ENCODE data around the gene KRTAP10-7. TPM values are rescaled to one million over a fixed set of nuclear protein-coding genes. Genes with fewer than 3 reads are reported as not detected.
"Not testable (repeated sequence)": the region's sequence is repeated elsewhere in the genome, so short reads cannot be mapped to it uniquely, and the experiment has no call there.

Gene KRTAP10-7
- total and polyA plus RNA-seq, 7 experiments from 2014 or later = not detected

GRCh38 chr21:44571844-44572782 is 28.3 kb upstream of the KRTAP10-7 start:
- Mint-ChIP-seq H3K4me1 (peaks cover 0 to 15% (median 5%) of the 10 kb centered on the region in 7 donors), H3K27me3 (peaks cover 0 to 7% (median 4%) of the 10 kb centered on the region in 5 donors), H3K36me3 (peaks cover 0 to 4% (median 3%) of the 10 kb centered on the region in 5 donors), H3K27ac (peak overlapping the region in 2 of 9 donors; percentile 27 to 64), H3K9me3 (peaks cover 0 to 27% (median 10%) of the 10 kb centered on the region in 11 donors), H3K4me3 (peak overlapping the region in 1 of 10 donors; percentile 38)
- Histone ChIP-seq H3K4me1 (ENCODE audit: control insufficient read depth in 2 of 2, insufficient read depth in 2 of 2, low read length in 2 of 2) (no peaks in the 10 kb centered on the region), H3K27ac (ENCODE audit: low read depth, low read length) (no peak overlapping the region), H3K4me3 (ENCODE audit: low read length) (no peak overlapping the region), H3K36me3 (ENCODE audit: control insufficient read depth in 2 of 3, insufficient read depth in 3 of 3, low read length in 3 of 3) (no peaks in the 10 kb centered on the region), H3K27me3 (ENCODE audit: control insufficient read depth in 2 of 2, insufficient read depth in 2 of 2, low read length in 2 of 2) (no peaks in the 10 kb centered on the region), H3K9me3 (ENCODE audit: control insufficient read depth in 2 of 3, low read length in 3 of 3) (peaks cover 0 to 4% (median 0%) of the 10 kb centered on the region in 3 experiments)
- no peak for ATAC-seq
- POLR2A ChIA-PET = interaction anchor here (0.6 kb wide), 1 partner anchor 726 kb away, joined by 3 read pairs; no protein-coding TSS in a partner anchor
- CTCF ChIA-PET = interaction anchor here (0.6 kb wide), 1 partner anchor 55 kb away, joined by 4 read pairs; no protein-coding TSS in a partner anchor
- intact Hi-C loops (cut with micrococcal nuclease) = no loop called here
- DNase-seq = no peak

GRCh38 chr21:44572959-44573583 is 27.3 kb upstream of the KRTAP10-7 start:
- intact Hi-C loops (cut with micrococcal nuclease) = loop anchor here in 1 of 2 donors (1.0 kb wide), 1 partner anchor 19 kb away; the partner anchor contains the start of gene KRTAP10-6
- H3K4me3 Mint-ChIP-seq = no peak overlapping the region
- H3K4me3 ChIP-seq (ENCODE audit: low read length) = no peak overlapping the region
- ChIA-PET POLR2A (no interaction called here), CTCF (interaction anchor here (0.6 kb wide), 1 partner anchor 56 kb away, joined by 4 read pairs; no protein-coding TSS in a partner anchor)
- H3K27ac Mint-ChIP-seq = peak overlapping the region in 1 of 9 donors; percentile 59
- peaks cover 0 to 15% (median 5%) of the 10 kb centered on the region in 7 donors for H3K4me1 Mint-ChIP-seq
- no peak for ATAC-seq
- no peaks in the 10 kb centered on the region for H3K27me3 ChIP-seq (ENCODE audit: control insufficient read depth in 2 of 2, insufficient read depth in 2 of 2, low read length in 2 of 2)
- no peak for DNase-seq
- no peaks in the 10 kb centered on the region for H3K4me1 ChIP-seq (ENCODE audit: control insufficient read depth in 2 of 2, insufficient read depth in 2 of 2, low read length in 2 of 2)
- peaks cover 0 to 8% (median 0%) of the 10 kb centered on the region in 3 experiments for H3K9me3 ChIP-seq (ENCODE audit: control insufficient read depth in 2 of 3, low read length in 3 of 3)
- H3K9me3 Mint-ChIP-seq = peaks cover 0 to 37% (median 16%) of the 10 kb centered on the region in 11 donors
- no peaks in the 10 kb centered on the region for H3K36me3 ChIP-seq (ENCODE audit: control insufficient read depth in 2 of 3, insufficient read depth in 3 of 3, low read length in 3 of 3)
- H3K27ac ChIP-seq (ENCODE audit: low read depth, low read length) = no peak overlapping the region
- peaks cover 0 to 7% (median 4%) of the 10 kb centered on the region in 5 donors for H3K36me3 Mint-ChIP-seq
- peaks cover 0 to 7% (median 4%) of the 10 kb centered on the region in 5 donors for H3K27me3 Mint-ChIP-seq

- Mint-ChIP-seq H3K4me3 (peak within 1 kb of the TSS in 2 of 10 donors; percentile 37 to 38), H3K27ac (peak within 1 kb of the TSS in 1 of 9 donors; percentile 59), H3K9me3 (peaks cover 0 to 39% (median 17%) of the 10 kb centered on the region in 11 donors), H3K4me1 (peaks cover 0 to 15% (median 5%) of the 10 kb centered on the region in 7 donors)
- H3K27me3 ChIP-seq (ENCODE audit: control insufficient read depth in 2 of 2, insufficient read depth in 2 of 2, low read length in 2 of 2); H3K27me3 Mint-ChIP-seq; H3K9me3 ChIP-seq (ENCODE audit: control insufficient read depth in 2 of 3, low read length in 3 of 3); H3K36me3 ChIP-seq (ENCODE audit: control insufficient read depth in 2 of 3, insufficient read depth in 3 of 3, low read length in 3 of 3); CTCF ChIA-PET; H3K4me3 ChIP-seq (ENCODE audit: low read length); H3K27ac ChIP-seq (ENCODE audit: low read depth, low read length); H3K36me3 Mint-ChIP-seq; H3K4me1 ChIP-seq (ENCODE audit: control insufficient read depth in 2 of 2, insufficient read depth in 2 of 2, low read length in 2 of 2); DNase-seq; ATAC-seq: not testable (repeated sequence)
- intact Hi-C loops (cut with micrococcal nuclease) = loop anchor here in 1 of 2 donors (1.0 kb wide), 1 partner anchor 18 kb away; the partner anchor contains the start of gene KRTAP10-6
- POLR2A ChIA-PET = interaction anchor here (0.6 kb wide), 1 partner anchor 70 kb away, joined by 3 read pairs; no protein-coding TSS in a partner anchor
Measured at GRCh38 chr21:44573630-44574456, 26.6 kb upstream of the KRTAP10-7 start, which contains the start of gene KRTAP10-4. Gene KRTAP10-4 (plus strand): TSS chr21:44573729. CDS start chr21:44573759, 30 bp downstream.

DNA sequence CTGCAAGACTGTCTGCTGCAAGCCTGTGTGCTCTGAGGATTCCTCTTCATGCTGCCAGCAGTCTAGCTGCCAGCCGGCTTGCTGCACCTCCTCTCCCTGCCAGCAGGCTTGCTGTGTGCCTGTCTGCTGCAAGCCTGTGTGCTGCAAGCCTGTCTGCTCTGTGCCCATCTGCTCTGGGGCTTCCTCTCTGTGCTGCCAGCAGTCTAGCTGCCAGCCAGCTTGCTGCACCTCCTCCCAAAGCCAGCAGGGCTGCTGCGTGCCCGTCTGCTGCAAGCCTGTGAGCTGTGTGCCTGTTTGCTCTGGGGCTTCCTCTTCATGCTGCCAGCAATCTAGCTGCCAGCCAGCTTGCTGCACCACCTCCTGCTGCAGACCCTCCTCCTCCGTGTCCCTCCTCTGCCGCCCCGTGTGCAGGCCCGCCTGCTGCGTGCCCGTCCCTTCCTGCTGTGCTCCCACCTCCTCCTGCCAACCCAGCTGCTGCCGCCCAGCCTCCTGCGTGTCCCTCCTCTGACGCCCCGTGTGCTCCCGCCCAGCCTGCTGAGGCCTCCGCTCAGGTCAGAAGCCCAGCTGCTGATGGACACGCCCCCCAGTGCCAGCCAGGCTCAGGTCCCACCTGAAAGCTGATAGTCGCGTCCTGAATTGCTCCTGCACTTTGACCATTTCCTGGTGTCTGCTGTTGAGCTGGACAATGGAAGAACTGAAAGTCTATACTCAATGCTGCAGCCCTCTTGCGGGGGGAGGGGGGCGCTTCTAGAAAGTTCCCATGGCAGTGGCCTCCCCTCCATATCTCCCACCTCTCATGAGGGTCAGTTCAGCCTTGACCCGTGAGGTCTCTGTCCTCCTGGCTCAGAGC is 25.7 kb upstream of the KRTAP10-7 start:
- intact Hi-C loops (cut with micrococcal nuclease) = no loop called here
- peaks cover 0 to 8% (median 0%) of the 10 kb centered on the region in 3 experiments for H3K9me3 ChIP-seq (ENCODE audit: control insufficient read depth in 2 of 3, low read length in 3 of 3)
- no peaks in the 10 kb centered on the region for H3K36me3 ChIP-seq (ENCODE audit: control insufficient read depth in 2 of 3, insufficient read depth in 3 of 3, low read length in 3 of 3)
- DNase-seq (no peak), ATAC-seq (no peak)
- no peaks in the 10 kb centered on the region for H3K27me3 ChIP-seq (ENCODE audit: control insufficient read depth in 2 of 2, insufficient read depth in 2 of 2, low read length in 2 of 2)
- peaks cover 0 to 15% (median 5%) of the 10 kb centered on the region in 7 donors for H3K4me1 Mint-ChIP-seq
- peaks cover 0 to 39% (median 17%) of the 10 kb centered on the region in 11 donors for H3K9me3 Mint-ChIP-seq
- peaks cover 0 to 7% (median 5%) of the 10 kb centered on the region in 5 donors for H3K27me3 Mint-ChIP-seq
- H3K27ac Mint-ChIP-seq = peak overlapping the region in 2 of 9 donors; percentile 6 to 25
- H3K36me3 Mint-ChIP-seq = peaks cover 2 to 7% (median 4%) of the 10 kb centered on the region in 5 donors
- ChIA-PET POLR2A (interaction anchor here (0.6 kb wide), 1 partner anchor 71 kb away, joined by 3 read pairs; no protein-coding TSS in a partner anchor), CTCF (interaction anchor here (0.7 kb wide), 1 partner anchor 10 kb away, joined by 3 read pairs; no protein-coding TSS in a partner anchor)
- no peaks in the 10 kb centered on the region for H3K4me1 ChIP-seq (ENCODE audit: control insufficient read depth in 2 of 2, insufficient read depth in 2 of 2, low read length in 2 of 2)
- H3K27ac ChIP-seq (ENCODE audit: low read depth, low read length) = no peak overlapping the region
- H3K4me3 ChIP-seq (ENCODE audit: low read length) = no peak overlapping the region
- H3K4me3 Mint-ChIP-seq = peak overlapping the region in 1 of 10 donors; percentile 37

GRCh38 chr21:44575307-44576024 is 24.9 kb upstream of the KRTAP10-7 start:
- ChIA-PET CTCF (interaction anchor here (0.7 kb wide), 1 partner anchor 9 kb away, joined by 3 read pairs; no protein-coding TSS in a partner anchor), POLR2A (no interaction called here)
- H3K27me3 ChIP-seq (ENCODE audit: control insufficient read depth in 2 of 2, insufficient read depth in 2 of 2, low read length in 2 of 2) = no peaks in the 10 kb centered on the region
- peaks cover 0 to 45% (median 18%) of the 10 kb centered on the region in 11 donors for H3K9me3 Mint-ChIP-seq
- H3K27ac ChIP-seq (ENCODE audit: low read depth, low read length) = no peak overlapping the region
- peak overlapping the region in 1 of 10 donors; percentile 37 for H3K4me3 Mint-ChIP-seq
- H3K4me1 Mint-ChIP-seq = peaks cover 0 to 23% (median 7%) of the 10 kb centered on the region in 7 donors
- peaks cover 0 to 8% (median 0%) of the 10 kb centered on the region in 3 experiments for H3K9me3 ChIP-seq (ENCODE audit: control insufficient read depth in 2 of 3, low read length in 3 of 3)
- peak overlapping the region in 3 of 9 donors; percentile 25 to 67 (median 66) for H3K27ac Mint-ChIP-seq
- H3K36me3 ChIP-seq (ENCODE audit: control insufficient read depth in 2 of 3, insufficient read depth in 3 of 3, low read length in 3 of 3) = no peaks in the 10 kb centered on the region
- no peaks in the 10 kb centered on the region for H3K4me1 ChIP-seq (ENCODE audit: control insufficient read depth in 2 of 2, insufficient read depth in 2 of 2, low read length in 2 of 2)
- no peak for DNase-seq
- H3K36me3 Mint-ChIP-seq = peaks cover 3 to 7% (median 4%) of the 10 kb centered on the region in 5 donors
- no peak for ATAC-seq
- no peak overlapping the region for H3K4me3 ChIP-seq (ENCODE audit: low read length)
- intact Hi-C loops (cut with micrococcal nuclease) = no loop called here
- peaks cover 0 to 7% (median 5%) of the 10 kb centered on the region in 5 donors for H3K27me3 Mint-ChIP-seq

All from naive thymus-derived CD4-positive, alpha-beta T cell (primary cell).